ENCODE results near the gene TMEM161B.

GRCh38 chr5:88269222-88269771 lies 652 bp upstream of the TMEM161B start:
- no peak for TF ChIP-seq CTCF (IDR thresholded peaks at IDR 0.05 in 8 of 11, conservative IDR thresholded peaks at IDR 0.05 in 3 of 11)
- TF ChIP-seq POLR2AphosphoS5 (IDR thresholded peaks at IDR 0.05), result no peak

Measured in spleen (tissue), 7 donors.